GM19193 (cell line): ENCODE results near the gene SMCO4.

ENCODE experiments used
- POLR2A ChIP-seq: IDR thresholded peaks from 4 replicates; pipeline ENCODE4 v1.6.1; 2011; ENCODE audit not compliant: insufficient read depth, insufficient read length; ENCODE audit errors: extremely low read depth

Gene SMCO4

GRCh38 chr11:93520726-93521509 lies 22.3 kb downstream of the SMCO4 start:
- TF ChIP-seq POLR2A, result no peak

- TF ChIP-seq POLR2A, result no peak
These were observed 24.0 kb downstream of the SMCO4 start for GRCh38 chr11:93519179-93519578.

GRCh38 chr11:93518081-93518480 lies 25.1 kb downstream of the SMCO4 start:
- no peak for TF ChIP-seq POLR2A

- no peak for TF ChIP-seq POLR2A
These were observed 25.6 kb downstream of the SMCO4 start for GRCh38 chr11:93517611-93518010.

- no peak for TF ChIP-seq POLR2A
These were observed 26.1 kb downstream of the SMCO4 start for GRCh38 chr11:93517041-93517440.

- TF ChIP-seq POLR2A, result no peak
These were observed 27.7 kb downstream of the SMCO4 start for GRCh38 chr11:93515441-93516025.

- TF ChIP-seq POLR2A, result no peak
These were observed 28.5 kb downstream of the SMCO4 start for GRCh38 chr11:93514712-93515111.

- no peak for TF ChIP-seq POLR2A
These were observed 29.4 kb downstream of the SMCO4 start for GRCh38 chr11:93513772-93514171.

- TF ChIP-seq POLR2A, result no peak
These were observed 30.1 kb downstream of the SMCO4 start for GRCh38 chr11:93512949-93513667.

- no peak for TF ChIP-seq POLR2A
These were observed 31.1 kb downstream of the SMCO4 start for GRCh38 chr11:93512073-93512475.

GRCh38 chr11:93510196-93510873 lies 32.9 kb downstream of the SMCO4 start:
- TF ChIP-seq POLR2A, result no peak

GRCh38 chr11:93507517-93507916 lies 35.7 kb downstream of the SMCO4 start:
- no peak for TF ChIP-seq POLR2A

- no peak for TF ChIP-seq POLR2A
These were observed 37.5 kb downstream of the SMCO4 start for GRCh38 chr11:93505703-93506102.

GRCh38 chr11:93504110-93505095 lies 38.8 kb downstream of the SMCO4 start:
- no peak for TF ChIP-seq POLR2A
